GM23248 (cell line): ENCODE results near the gene IRF8. TPM values are rescaled to one million over a fixed set of nuclear protein-coding genes. Genes with fewer than 3 reads are reported as not detected.

Experiments
- DNase-seq: peaks from one replicate; pipeline ENCODE4 v3.0.0-alpha.2; 2015
- H2AFZ ChIP-seq: fragments of 200-600 bp; sonication (generic); 2 replicates; pipeline ENCODE4 v1.6.1; 2016; ENCODE audit warnings: antibody characterized with exemption
- H3F3A ChIP-seq: fragments of 200-600 bp; sonication (generic); 2 replicates; pipeline ENCODE4 v1.6.1; 2016; ENCODE audit warnings: mild to moderate bottlenecking, antibody characterized with exemption, mixed run types; ENCODE audit not compliant: insufficient read depth
- H3K27ac ChIP-seq: fragments of 200-600 bp; sonication (generic); 2 replicates; pipeline ENCODE4 v1.5.1; 2016; ENCODE audit warnings: mild to moderate bottlenecking
- H3K27me3 ChIP-seq: fragments of 200-600 bp; sonication (generic); replicated peaks from 2 replicates; pipeline ENCODE4 v1.6.1; 2016; ENCODE audit warnings: mild to moderate bottlenecking; ENCODE audit not compliant: insufficient read depth
- H3K36me3 ChIP-seq: fragments of 200-600 bp; sonication (generic); 2 replicates; pipeline ENCODE4 v1.6.1; 2016; ENCODE audit warnings: low read depth, mild to moderate bottlenecking
- H3K4me1 ChIP-seq: fragments of 200-600 bp; sonication (generic); 2 replicates; pipeline ENCODE4 v1.6.1; 2016; ENCODE audit warnings: mild to moderate bottlenecking; ENCODE audit not compliant: insufficient read depth
- H3K4me2 ChIP-seq: fragments of 200-600 bp; sonication (generic); one replicate; pipeline ENCODE4 v1.6.1; 2016; ENCODE audit warnings: mild to moderate bottlenecking; ENCODE audit not compliant: unreplicated experiment
- H3K4me3 ChIP-seq: fragments of 200-600 bp; sonication (generic); 2 replicates; pipeline ENCODE4 v1.5.1; 2016; ENCODE audit warnings: mild to moderate bottlenecking
- H3K79me2 ChIP-seq: fragments of 200-600 bp; sonication (generic); 2 replicates; pipeline ENCODE4 v1.6.1; 2016; ENCODE audit warnings: mild to moderate bottlenecking; ENCODE audit not compliant: insufficient read depth
- H3K9ac ChIP-seq: fragments of 200-600 bp; sonication (generic); 2 replicates; pipeline ENCODE4 v1.6.1; 2016; ENCODE audit warnings: mild to moderate bottlenecking
- H3K9me2 ChIP-seq: fragments of 200-600 bp; sonication (generic); 2 replicates; pipeline ENCODE4 v1.6.1; 2016; ENCODE audit warnings: mixed run types, mild to moderate bottlenecking, moderate library complexity; ENCODE audit not compliant: insufficient read depth
- H3K9me3 ChIP-seq: fragments of 200-600 bp; sonication (generic); one replicate; pipeline ENCODE4 v1.6.1; 2017; ENCODE audit warnings: low read depth
- H4K20me1 ChIP-seq: fragments of 200-600 bp; sonication (generic); 2 replicates; pipeline ENCODE4 v1.6.0; 2016; ENCODE audit not compliant: insufficient read depth
- EZH2 ChIP-seq: fragments of 200-600 bp; sonication (generic); IDR thresholded peaks from 2 replicates; pipeline ENCODE4 v1.6.1; 2018; ENCODE audit warnings: antibody characterized with exemption, mild to moderate bottlenecking; ENCODE audit not compliant: insufficient read depth, poor library complexity, severe bottlenecking
- EZH2phosphoT487 ChIP-seq: fragments of 200-600 bp; sonication (generic); IDR thresholded peaks from 2 replicates; pipeline ENCODE4 v1.6.1; 2018; ENCODE audit warnings: antibody characterized with exemption, moderate library complexity, mild to moderate bottlenecking, low read depth; ENCODE audit not compliant: insufficient read depth
- whole genome bisulfite sequencing, 2 experiments: methylation state at CpG; one replicate each; pipeline ENCODE4 v1.1.6; 2015 to 2017; ENCODE audit warnings: low lambda C conversion rate in 2 of 2, low coverage in 1 of 2; ENCODE audit errors: missing lambda C conversion rate in 2 of 2; 5-methylcytosine and 5-hydroxymethylcytosine counted together
- in situ Hi-C: fragments of 300-500 bp; cut with MboI; formaldehyde crosslinking; loops from 2 replicates; pipeline ENCODE4 v1.15.0; 2020
- polyA plus RNA-seq: library from polyadenylated mRNA; unstranded; fragments of >200 nt; fragmentation: Nextera tagmentation; extraction: Ambion mirVana; gene quantifications from 2 replicates; pipeline ENCODE4 v1.2.1, GENCODE V29; 2016
- total RNA-seq: library from RNA; depleted of rRNA; stranded (reverse); fragments of >200 nt; shearing (Covaris generic); gene quantifications from 2 replicates; pipeline ENCODE4 v1.2.3, GENCODE V29; 2014

The IRF8 gene
- total and polyA plus RNA-seq, 2 experiments from 2014 or later: 0.31 TPM; not detected in 1

GRCh38 chr16:85952197-85952596 lies 53.2 kb downstream of the IRF8 start:
- H2AFZ ChIP-seq: no peak overlapping the region
- H3F3A ChIP-seq: no peaks in the 10 kb centered on the region
- WGBS, 2 experiments: 63 to 67% methylated on average over 12 of the region's 12 CpGs
- DNase-seq: no peak
- no peak overlapping the region for H3K9ac ChIP-seq
- H3K9me2 ChIP-seq: no peaks in the 10 kb centered on the region
- no peak overlapping the region for H3K27ac ChIP-seq
- no peaks in the 10 kb centered on the region for H4K20me1 ChIP-seq
- H3K9me3 ChIP-seq: no peaks in the 10 kb centered on the region
- no peaks in the 10 kb centered on the region for H3K4me1 ChIP-seq
- H3K4me3 ChIP-seq: no peak overlapping the region
- no peaks in the 10 kb centered on the region for H3K79me2 ChIP-seq
- in situ Hi-C loops: no loop called here
- H3K27me3 ChIP-seq: peaks cover 70% of the 10 kb centered on the region
- H3K4me2 ChIP-seq: no peak overlapping the region
- H3K36me3 ChIP-seq: no peaks in the 10 kb centered on the region
- no peak for TF ChIP-seq EZH2
- no peak for TF ChIP-seq EZH2phosphoT487

GRCh38 chr16:85952811-85953210 lies 53.8 kb downstream of the IRF8 start:
- H2AFZ ChIP-seq: no peak overlapping the region
- no peak for DNase-seq
- no peaks in the 10 kb centered on the region for H3K79me2 ChIP-seq
- H3K9me3 ChIP-seq: no peaks in the 10 kb centered on the region
- no peaks in the 10 kb centered on the region for H3K9me2 ChIP-seq
- no peaks in the 10 kb centered on the region for H3F3A ChIP-seq
- H3K27me3 ChIP-seq: peaks cover 72% of the 10 kb centered on the region
- WGBS, 2 experiments: 49 to 60% methylated on average over 5 of the region's 5 CpGs
- TF ChIP-seq EZH2phosphoT487 (no peak), EZH2 (no peak)
- H4K20me1 ChIP-seq: no peaks in the 10 kb centered on the region
- H3K9ac ChIP-seq: no peak overlapping the region
- no peak overlapping the region for H3K27ac ChIP-seq
- in situ Hi-C loops: no loop called here
- no peak overlapping the region for H3K4me3 ChIP-seq
- H3K4me2 ChIP-seq: no peak overlapping the region
- H3K36me3 ChIP-seq: no peaks in the 10 kb centered on the region
- no peaks in the 10 kb centered on the region for H3K4me1 ChIP-seq

GRCh38 chr16:85954927-85955519 lies 56.1 kb downstream of the IRF8 start:
- Histone ChIP-seq H3K9me2 (no peaks in the 10 kb centered on the region), H2AFZ (no peak overlapping the region), H3K79me2 (no peaks in the 10 kb centered on the region), H3K27me3 (peaks cover 78% of the 10 kb centered on the region), H3K9me3 (no peaks in the 10 kb centered on the region), H3F3A (no peaks in the 10 kb centered on the region), H3K27ac (no peak overlapping the region), H3K9ac (no peak overlapping the region), H3K4me3 (no peak overlapping the region), H3K4me1 (no peaks in the 10 kb centered on the region), H3K36me3 (no peaks in the 10 kb centered on the region), H3K4me2 (no peak overlapping the region), H4K20me1 (no peaks in the 10 kb centered on the region)
- no peak for TF ChIP-seq EZH2phosphoT487
- no peak for TF ChIP-seq EZH2
- 59 to 61% methylated on average over 9 to 12 of the region's 12 CpGs for WGBS, 2 experiments
- in situ Hi-C loops: no loop called here
- DNase-seq: no peak

GRCh38 chr16:85955566-85955965 lies 56.6 kb downstream of the IRF8 start:
- no peaks in the 10 kb centered on the region for H3K9me2 ChIP-seq
- TF ChIP-seq EZH2: no peak
- no peak for TF ChIP-seq EZH2phosphoT487
- H3F3A ChIP-seq: no peaks in the 10 kb centered on the region
- H3K9ac ChIP-seq: no peak overlapping the region
- no peaks in the 10 kb centered on the region for H3K79me2 ChIP-seq
- no peaks in the 10 kb centered on the region for H3K9me3 ChIP-seq
- WGBS, 2 experiments: 53 to 57% methylated on average over 11 of the region's 11 CpGs
- H3K4me3 ChIP-seq: no peak overlapping the region
- no peaks in the 10 kb centered on the region for H4K20me1 ChIP-seq
- no peak overlapping the region for H3K27ac ChIP-seq
- in situ Hi-C loops: no loop called here
- peaks cover 78% of the 10 kb centered on the region for H3K27me3 ChIP-seq
- no peaks in the 10 kb centered on the region for H3K36me3 ChIP-seq
- no peaks in the 10 kb centered on the region for H3K4me1 ChIP-seq
- DNase-seq: no peak
- H3K4me2 ChIP-seq: no peak overlapping the region
- H2AFZ ChIP-seq: no peak overlapping the region
